Calu3 (cell line): ENCODE measurements around the gene CALCOCO2. TPM values are rescaled to one million over a fixed set of nuclear protein-coding genes. Genes with fewer than 3 reads are reported as not detected.

ENCODE experiments used
- BruUV-seq: library from RNA; stranded (reverse); fragments of 400-500 nt; replicated peaks from 2 replicates; lab custom pipeline; 2021; lab: Mats Ljungman, UMichigan
- CTCF ChIA-PET: fragments of 300-600 bp; sonication (Branson Sonifier 250); formaldehyde crosslinking; loops from one replicate; lab custom pipeline; 2022; ENCODE audit warnings: antibody characterized with exemption; lab: Charles Lee
- DNase-seq: peaks from one replicate; pipeline ENCODE4 v3.0.0; 2022
- H3K27ac Mint-ChIP-seq: one replicate; pipeline ENCODE4 v1.8.0; 2022; ENCODE audit warnings: mixed read lengths; ENCODE audit not compliant: unreplicated experiment
- H3K27me3 Mint-ChIP-seq: one replicate; pipeline ENCODE4 v1.8.0; 2022; ENCODE audit warnings: mixed read lengths; ENCODE audit not compliant: unreplicated experiment
- H3K36me3 Mint-ChIP-seq: one replicate; pipeline ENCODE4 v1.8.0; 2022; ENCODE audit warnings: mild to moderate bottlenecking, moderate library complexity, mixed read lengths; ENCODE audit not compliant: insufficient read depth, unreplicated experiment
- H3K4me1 Mint-ChIP-seq: one replicate; pipeline ENCODE4 v1.8.0; 2022; ENCODE audit warnings: mild to moderate bottlenecking, low read depth, mixed read lengths; ENCODE audit not compliant: unreplicated experiment
- H3K4me3 Mint-ChIP-seq: one replicate; pipeline ENCODE4 v1.8.0; 2022; ENCODE audit warnings: mild to moderate bottlenecking, low read depth, moderate library complexity, mixed read lengths; ENCODE audit not compliant: unreplicated experiment
- H3K9me3 Mint-ChIP-seq: one replicate; pipeline ENCODE4 v1.8.0; 2022; ENCODE audit warnings: low read depth, mixed read lengths; ENCODE audit not compliant: unreplicated experiment
- CTCF ChIP-seq: fragments of 200-600 bp; IDR thresholded peaks from one replicate; pipeline ENCODE4 v1.8.0; 2022; ENCODE audit warnings: antibody characterized with exemption; ENCODE audit not compliant: unreplicated experiment
- intact Hi-C: fragments of 100-400 bp; cut with micrococcal nuclease; formaldehyde crosslinking; loops from one replicate; pipeline ENCODE4 v1.10.0; 2022; ENCODE audit not compliant: unreplicated experiment
- total RNA-seq: library from RNA; stranded (reverse); gene quantifications from 2 replicates; pipeline ENCODE4 v1.2.3, GENCODE V29; 2022

CALCOCO2 gene
- total RNA-seq, 1 experiment from 2014 or later, result 116 TPM

GRCh38 chr17:48892940-48893645, 62.3 kb downstream of the CALCOCO2 start:
- Mint-ChIP-seq H3K36me3 (peaks cover 46% of the 10 kb centered on the region), H3K27me3 (peaks cover 8% of the 10 kb centered on the region), H3K4me3 (peak overlapping the region; percentile 98), H3K9me3 (no peaks in the 10 kb centered on the region), H3K4me1 (peaks cover 7% of the 10 kb centered on the region), H3K27ac (peak overlapping the region; percentile 98)
- intact Hi-C loops, result loop anchor here (5.0 kb wide), 1 partner anchor 139 kb away; no protein-coding TSS in a partner anchor
- TF ChIP-seq CTCF, result no peak
- DNase-seq, result no peak
- TSS peak; percentile 54 for BruUV-seq
- CTCF ChIA-PET, result interaction anchor here (0.6 to 3.3 kb wide), 20 partner anchors 9 to 777 kb away, joined by 3 to 25 read pairs (median 4); partner anchors contain the start of gene UBE2Z

- peak overlapping the region; percentile 98 for H3K27ac Mint-ChIP-seq
- intact Hi-C loops, result loop anchor here (5.0 kb wide), 1 partner anchor 138 kb away; no protein-coding TSS in a partner anchor
- TF ChIP-seq CTCF, result no peak
Measured at GRCh38 chr17:48893646-48894508, 63.0 kb downstream of the CALCOCO2 start.

GRCh38 chr17:48894886-48895285, 64.1 kb downstream of the CALCOCO2 start:
- peaks cover 8% of the 10 kb centered on the region for H3K27me3 Mint-ChIP-seq
- DNase-seq, result no peak
- intact Hi-C loops, result loop anchor here (5.0 kb wide), 1 partner anchor 137 kb away; no protein-coding TSS in a partner anchor
- BruUV-seq, result no TSS peak
- H3K4me1 Mint-ChIP-seq, result peaks cover 7% of the 10 kb centered on the region
- no peak overlapping the region for H3K27ac Mint-ChIP-seq
- CTCF ChIA-PET, result interaction anchor here (3.3 kb wide), 1 partner anchor 14 kb away, joined by 18 read pairs; the partner anchor contains the start of gene UBE2Z
- H3K9me3 Mint-ChIP-seq, result no peaks in the 10 kb centered on the region
- H3K36me3 Mint-ChIP-seq, result peaks cover 53% of the 10 kb centered on the region
- no peak for TF ChIP-seq CTCF
- no peak overlapping the region for H3K4me3 Mint-ChIP-seq

More at GRCh38 chr17:48893646-48894508, 63.0 kb downstream of the CALCOCO2 start:
- Mint-ChIP-seq H3K27me3 (peaks cover 8% of the 10 kb centered on the region), H3K4me3 (peak overlapping the region; percentile 98), H3K9me3 (no peaks in the 10 kb centered on the region), H3K4me1 (peaks cover 7% of the 10 kb centered on the region), H3K36me3 (peaks cover 53% of the 10 kb centered on the region)
- BruUV-seq, result no TSS peak
- CTCF ChIA-PET, result interaction anchor here (0.6 to 3.3 kb wide), 7 partner anchors 10 to 139 kb away, joined by 3 to 25 read pairs (median 3); partner anchors contain the start of gene UBE2Z
- no peak for DNase-seq

- no peaks in the 10 kb centered on the region for H3K27me3 Mint-ChIP-seq
- H3K4me1 Mint-ChIP-seq, result no peaks in the 10 kb centered on the region
- intact Hi-C loops, result no loop called here
- no peak overlapping the region for H3K4me3 Mint-ChIP-seq
- no peak for TF ChIP-seq CTCF
- H3K9me3 Mint-ChIP-seq, result no peaks in the 10 kb centered on the region
- H3K36me3 Mint-ChIP-seq, result peaks cover 19% of the 10 kb centered on the region
- CTCF ChIA-PET, result interaction anchor here (0.6 kb wide), 1 partner anchor 159 kb away, joined by 3 read pairs; no protein-coding TSS in a partner anchor
- H3K27ac Mint-ChIP-seq, result no peak overlapping the region
- BruUV-seq, result no TSS peak
- DNase-seq, result no peak
Measured at GRCh38 chr17:48901241-48901640, 70.4 kb downstream of the CALCOCO2 start.
